Fibroblast of the aortic adventitia (primary cell): ENCODE data around the gene RNASE13. TPM values are rescaled to one million over a fixed set of nuclear protein-coding genes. Genes with fewer than 3 reads are reported as not detected.

Experiments used
- DNase-seq: peaks from one replicate; pipeline ENCODE4 v3.0.0-alpha.2; 2010; ENCODE audit warnings: low read depth
- H3K4me3 ChIP-seq: 2 replicates; pipeline ENCODE4 v1.5.1; 2011; ENCODE audit warnings: low read depth, mild to moderate bottlenecking, control low read depth, low read length, moderate library complexity
- CTCF ChIP-seq: IDR thresholded peaks from 2 replicates; pipeline ENCODE4 v1.5.1; 2011; ENCODE audit warnings: mild to moderate bottlenecking, low read length, control low read depth, inconsistent platforms; ENCODE audit not compliant: insufficient read depth
- total RNA-seq: library from RNA; depleted of rRNA; stranded (reverse); fragments of >200 nt; gene quantifications from 2 replicates; pipeline ENCODE4 v1.2.3, GENCODE V29; 2012; ENCODE audit warnings: low replicate concordance

Gene RNASE13
- total RNA-seq, 1 donor, result not detected

GRCh38 chr14:21071225-21072030 is 36.8 kb upstream of the RNASE13 start:
- peak; percentile 93 for DNase-seq
- no peak for TF ChIP-seq CTCF
- peak overlapping the region; percentile 81 for H3K4me3 ChIP-seq

- peak; percentile 45 for DNase-seq
- H3K4me3 ChIP-seq, result peak overlapping the region; percentile 81
- no peak for TF ChIP-seq CTCF
Observed at GRCh38 chr14:21070610-21071224, 36.1 kb upstream of the RNASE13 start.

GRCh38 chr14:21070083-21070609 is 35.5 kb upstream of the RNASE13 start, which contains the start of gene ARHGEF40:
ARHGEF40 (plus strand) TSS chr14:21070304; CDS start chr14:21070397, 93 bp downstream.
- H3K4me3 ChIP-seq, result peak within 1 kb of the TSS; percentile 81
- peak; percentile 40 for DNase-seq
- TF ChIP-seq CTCF, result no peak

GRCh38 chr14:21069388-21070082 is 34.9 kb upstream of the RNASE13 start:
- H3K4me3 ChIP-seq, result peak overlapping the region; percentile 81
- TF ChIP-seq CTCF, result no peak
- DNase-seq, result peak; percentile 47

- H3K4me3 ChIP-seq, result peak overlapping the region; percentile 81
- peak; percentile 71 for TF ChIP-seq CTCF
- DNase-seq, result peak; percentile 69
Observed at GRCh38 chr14:21068521-21069387, 34.1 kb upstream of the RNASE13 start.
